Upper lobe of right lung (tissue), 1 donor: ENCODE measurements around the gene RHPN2. TPM values are rescaled to one million over a fixed set of nuclear protein-coding genes. Genes with fewer than 3 reads are reported as not detected.
"Not testable (repeated sequence)": the region's sequence is repeated elsewhere in the genome, so short reads cannot be mapped to it uniquely, and the experiment has no call there.

ENCODE experiments used
- ATAC-seq: fragments of 200-7000 bp; cut with Tn5 transposase; one replicate; pipeline ENCODE4 v1.9.1; 2020; ENCODE audit warnings: mild to moderate bottlenecking, moderate library complexity
- DNase-seq: peaks from one replicate; pipeline ENCODE4 v3.0.0-alpha.2; 2020
- H3K27ac ChIP-seq: fragments of 200-600 bp; one replicate; pipeline ENCODE4 v1.8.0; 2022
- H3K27me3 ChIP-seq: fragments of 200-600 bp; one replicate; pipeline ENCODE4 v1.8.0; 2022; ENCODE audit warnings: mild to moderate bottlenecking
- H3K36me3 ChIP-seq: fragments of 200-600 bp; one replicate; pipeline ENCODE4 v1.8.0; 2022
- H3K4me1 ChIP-seq: fragments of 200-600 bp; one replicate; pipeline ENCODE4 v1.8.0; 2022
- H3K4me3 ChIP-seq: fragments of 200-600 bp; one replicate; pipeline ENCODE4 v1.8.0; 2022; ENCODE audit warnings: mild to moderate bottlenecking
- H3K9me3 ChIP-seq: fragments of 200-600 bp; one replicate; pipeline ENCODE4 v1.8.0; 2022
- CTCF ChIP-seq: fragments of 200-600 bp; IDR thresholded peaks from one replicate; pipeline ENCODE4 v1.8.0; 2022; ENCODE audit warnings: antibody characterized with exemption
- intact Hi-C: fragments of 100-400 bp; cut with DNase I; formaldehyde crosslinking; loops from one replicate; pipeline ENCODE4 v1.11.0; 2022
- total RNA-seq: library from RNA; stranded (reverse); fragmentation: NEBNext Ultra II Directional; extraction: Animal tissue kit (Norgen Biotek cat#: 25700); gene quantifications from one replicate; pipeline ENCODE4 v1.2.1, GENCODE V29; 2021
- donor health status: DM: no; HTN: yes; CAD: no; lungs with severe emphysema.

Gene RHPN2
- total RNA-seq, 1 donor from 2014 or later = 9.7 TPM

GRCh38 chr19:32966750-32967149 lies 97.9 kb downstream of the RHPN2 start:
- intact Hi-C loops = no loop called here
- Histone ChIP-seq H3K4me3 (no peak overlapping the region), H3K9me3 (no peaks in the 10 kb centered on the region), H3K4me1 (peaks cover 9% of the 10 kb centered on the region), H3K27ac (no peak overlapping the region), H3K27me3 (no peaks in the 10 kb centered on the region), H3K36me3 (peaks cover 34% of the 10 kb centered on the region)
- TF ChIP-seq CTCF = no peak
- DNase-seq (no peak), ATAC-seq (no peak)

- ATAC-seq = no peak
Observed at GRCh38 chr19:32945260-32945659, 119.4 kb downstream of the RHPN2 start.

GRCh38 chr19:32941273-32941672 lies 123.4 kb downstream of the RHPN2 start:
- H3K9me3 ChIP-seq, H3K27me3 ChIP-seq, ATAC-seq, H3K4me3 ChIP-seq, intact Hi-C loops, H3K27ac ChIP-seq, DNase-seq, H3K4me1 ChIP-seq: not testable (repeated sequence)
- peaks cover 62% of the 10 kb centered on the region for H3K36me3 ChIP-seq

More at GRCh38 chr19:32945260-32945659, 119.4 kb downstream of the RHPN2 start:
- Histone ChIP-seq H3K9me3 (no peaks in the 10 kb centered on the region), H3K27me3 (no peaks in the 10 kb centered on the region), H3K36me3 (peaks cover 76% of the 10 kb centered on the region), H3K4me1 (no peaks in the 10 kb centered on the region), H3K27ac (no peak overlapping the region), H3K4me3 (no peak overlapping the region)
- no peak for DNase-seq
- intact Hi-C loops = no loop called here
- TF ChIP-seq CTCF = no peak

GRCh38 chr19:32936065-32936464 lies 128.6 kb downstream of the RHPN2 start:
- ATAC-seq = peak; percentile 31
- TF ChIP-seq CTCF = no peak
- no peaks in the 10 kb centered on the region for H3K27me3 ChIP-seq
- DNase-seq = no peak
- H3K36me3 ChIP-seq = peaks cover 27% of the 10 kb centered on the region
- H3K4me1 ChIP-seq = no peaks in the 10 kb centered on the region
- no peak overlapping the region for H3K4me3 ChIP-seq
- no peaks in the 10 kb centered on the region for H3K9me3 ChIP-seq
- intact Hi-C loops = no loop called here
- no peak overlapping the region for H3K27ac ChIP-seq

- no peak for TF ChIP-seq CTCF
- intact Hi-C loops = no loop called here
- ATAC-seq (peak; percentile 21), DNase-seq (no peak)
- no peaks in the 10 kb centered on the region for H3K4me1 ChIP-seq
- peaks cover 32% of the 10 kb centered on the region for H3K36me3 ChIP-seq
- no peaks in the 10 kb centered on the region for H3K9me3 ChIP-seq
- H3K27ac ChIP-seq = no peak overlapping the region
- no peak overlapping the region for H3K4me3 ChIP-seq
- no peaks in the 10 kb centered on the region for H3K27me3 ChIP-seq
Observed at GRCh38 chr19:32935629-32936028, 129.1 kb downstream of the RHPN2 start.

- H3K36me3 ChIP-seq = peaks cover 29% of the 10 kb centered on the region
- intact Hi-C loops = no loop called here
- DNase-seq (no peak), ATAC-seq (no peak)
- no peak overlapping the region for H3K4me3 ChIP-seq
- no peaks in the 10 kb centered on the region for H3K9me3 ChIP-seq
- H3K27ac ChIP-seq = no peak overlapping the region
- H3K27me3 ChIP-seq = no peaks in the 10 kb centered on the region
- no peak for TF ChIP-seq CTCF
- no peaks in the 10 kb centered on the region for H3K4me1 ChIP-seq
Observed at GRCh38 chr19:32933571-32933970, 131.1 kb downstream of the RHPN2 start.
